CD14-positive monocyte (primary cell): ENCODE measurements around the gene CBR3. TPM values are rescaled to one million over a fixed set of nuclear protein-coding genes. Genes with fewer than 3 reads are reported as not detected.

ENCODE experiments used
- DNase-seq, 3 donors: peaks; one replicate each; pipeline ENCODE4 v3.0.0-alpha.2; 2011 to 2022
- H2AFZ ChIP-seq: 2 replicates; pipeline ENCODE4 v1.6.0; 2012; ENCODE audit warnings: mild to moderate bottlenecking, low read depth, low read length, inconsistent platforms; ENCODE audit not compliant: insufficient read depth, poor library complexity, severe bottlenecking
- H3K27ac ChIP-seq, 2 donors: 1 replicate in 1 of 2; 2 replicates in 1 of 2; pipeline ENCODE4 v1.5.1; 2012 to 2013; ENCODE audit warnings: low read length in 2 of 2, control low read depth in 1 of 2, inconsistent platforms in 1 of 2, low read depth in 1 of 2, mild to moderate bottlenecking in 1 of 2
- H3K27me3 ChIP-seq, 2 donors: one replicate each; pipeline versions ENCODE4 v1.6.0 to v1.6.1; 2011 to 2013; ENCODE audit warnings: low read length in 2 of 2; ENCODE audit not compliant: control insufficient read depth in 2 of 2, insufficient read depth in 2 of 2
- H3K36me3 ChIP-seq, 2 donors: replicated peaks in 1 of 2; 1 replicate in 1 of 2; 2 replicates in 1 of 2; pipeline versions ENCODE4 v1.5.1 to v1.6.1; 2012 to 2013; ENCODE audit warnings: low read length in 2 of 2, control low read depth in 1 of 2, inconsistent platforms in 1 of 2, mild to moderate bottlenecking in 1 of 2; ENCODE audit not compliant: insufficient read depth in 2 of 2, control insufficient read depth in 1 of 2
- H3K4me1 ChIP-seq, 2 donors: 1 replicate in 1 of 2; 2 replicates in 1 of 2; pipeline versions ENCODE4 v1.5.1 to v1.6.1; 2012 to 2013; ENCODE audit warnings: low read length in 2 of 2, control low read depth in 1 of 2, inconsistent platforms in 1 of 2, mild to moderate bottlenecking in 1 of 2, moderate library complexity in 1 of 2; ENCODE audit not compliant: insufficient read depth in 2 of 2, control insufficient read depth in 1 of 2
- H3K4me2 ChIP-seq: replicated peaks from 2 replicates; pipeline ENCODE3; 2012; ENCODE audit warnings: low read length, moderate library complexity, mild to moderate bottlenecking; ENCODE audit not compliant: poor library complexity, severe bottlenecking; ENCODE audit errors: extremely low read depth
- H3K4me3 ChIP-seq, 3 experiments: fragments of 200-600 bp in 1 of 3; sonication (generic) in 1 of 3; replicated peaks in 1 of 3; 1 replicate in 2 of 3; 2 replicates in 1 of 3; pipeline ENCODE4 v1.5.1; 2011 to 2013; ENCODE audit warnings: low read length in 3 of 3, mild to moderate bottlenecking in 3 of 3, control low read depth in 2 of 3, low read depth in 2 of 3, inconsistent platforms in 1 of 3, moderate library complexity in 1 of 3
- H3K79me2 ChIP-seq: 2 replicates; pipeline ENCODE4 v1.6.0; 2012; ENCODE audit warnings: mild to moderate bottlenecking, control low read depth, inconsistent platforms, low read length, moderate library complexity; ENCODE audit not compliant: insufficient read depth
- H3K9ac ChIP-seq: 2 replicates; pipeline ENCODE4 v1.6.0; 2017; ENCODE audit warnings: low read length, mild to moderate bottlenecking; ENCODE audit not compliant: insufficient read depth, poor library complexity, severe bottlenecking
- H3K9me3 ChIP-seq, 2 donors: replicated peaks in 1 of 2; 1 replicate in 1 of 2; 2 replicates in 1 of 2; pipeline versions ENCODE4 v1.5.1 to v1.6.1; 2012 to 2013; ENCODE audit warnings: low read length in 2 of 2, control low read depth in 1 of 2; ENCODE audit not compliant: control insufficient read depth in 1 of 2, insufficient read depth in 1 of 2
- H4K20me1 ChIP-seq: 2 replicates; pipeline ENCODE4 v1.6.0; 2012; ENCODE audit warnings: mild to moderate bottlenecking, low read length, control low read depth, moderate library complexity; ENCODE audit not compliant: insufficient read depth
- H3K27ac Mint-ChIP-seq, 7 donors: one replicate each; pipeline ENCODE4 v1.8.0; 2020; ENCODE audit warnings: mild to moderate bottlenecking in 7 of 7, mixed read lengths in 7 of 7, moderate library complexity in 6 of 7, inconsistent platforms in 2 of 7
- H3K27me3 Mint-ChIP-seq, 3 donors: one replicate each; pipeline ENCODE4 v1.8.0; 2021 to 2022; ENCODE audit warnings: low read depth in 3 of 3, mild to moderate bottlenecking in 3 of 3, mixed read lengths in 3 of 3, moderate library complexity in 3 of 3, inconsistent platforms in 1 of 3
- H3K36me3 Mint-ChIP-seq, 2 donors: one replicate each; pipeline ENCODE4 v1.8.0; 2020; ENCODE audit warnings: mixed read lengths in 2 of 2, inconsistent platforms in 1 of 2, mild to moderate bottlenecking in 1 of 2
- H3K4me1 Mint-ChIP-seq: one replicate; pipeline ENCODE4 v1.8.0; 2020; ENCODE audit warnings: mild to moderate bottlenecking, mixed read lengths
- H3K4me3 Mint-ChIP-seq, 2 donors: one replicate each; pipeline ENCODE4 v1.8.0; 2020; ENCODE audit warnings: mild to moderate bottlenecking in 2 of 2, mixed read lengths in 2 of 2, moderate library complexity in 1 of 2
- H3K9me3 Mint-ChIP-seq, 7 donors: one replicate each; pipeline ENCODE4 v1.8.0; 2020 to 2022; ENCODE audit warnings: mixed read lengths in 7 of 7, mild to moderate bottlenecking in 6 of 7, moderate library complexity in 6 of 7, inconsistent platforms in 2 of 7
- CTCF ChIP-seq: fragments of 200-600 bp; IDR thresholded peaks from one replicate; pipeline ENCODE4 v1.8.0; 2022; ENCODE audit warnings: antibody characterized with exemption, mild to moderate bottlenecking
- WGBS: methylation state at CpG from one replicate; pipeline ENCODE4 v1.1.5; 2013; ENCODE audit warnings: missing lambda C conversion rate; ENCODE audit not compliant: insufficient coverage; 5-methylcytosine and 5-hydroxymethylcytosine counted together
- intact Hi-C, 2 donors: fragments of 100-400 bp; cut with micrococcal nuclease; formaldehyde crosslinking; loops; one replicate each; pipeline versions ENCODE4 v1.15.0 to v1.15.1; 2023
- polyA plus RNA-seq, 3 donors: library from polyadenylated mRNA; depleted of rRNA in 1 of 3; unstranded in 2 of 3; stranded (reverse) in 1 of 3; fragments of 300-500 nt in 2 of 3; fragments of >200 nt in 1 of 3; fragmentation: Illumina TruSeq in 2 of 3; gene quantifications; 1 replicate in 2 of 3; 2 replicates in 1 of 3; pipeline ENCODE4 v1.2.3, GENCODE V29; 2012 to 2021

Gene CBR3
- polyA plus RNA-seq, 3 donors: 0.32 to 0.40 TPM; not detected in 1

- H3K79me2 ChIP-seq: peaks cover 50% of the 10 kb centered on the region
- H2AFZ ChIP-seq: peak within 1 kb of the TSS; percentile 89
- peaks cover 41 to 46% of the 10 kb centered on the region in 2 donors for H3K4me1 ChIP-seq
- peaks cover 52% of the 10 kb centered on the region for H3K4me1 Mint-ChIP-seq
- H3K4me3 ChIP-seq: peak within 1 kb of the TSS; percentile 73 to 90 (median 77)
- H3K9me3 ChIP-seq: peaks cover 0 to 2% of the 10 kb centered on the region in 2 donors
- peak within 1 kb of the TSS; percentile 86 to 93 for H3K4me3 Mint-ChIP-seq
- under 1% methylated on average over 80 of the region's 83 CpGs for whole genome bisulfite sequencing
- peaks cover 12% of the 10 kb centered on the region for H4K20me1 ChIP-seq
- H3K27ac ChIP-seq: peak within 1 kb of the TSS; percentile 57 to 80
- peaks cover 1 to 3% (median 2%) of the 10 kb centered on the region in 3 donors for H3K27me3 Mint-ChIP-seq
- peak within 1 kb of the TSS; percentile 57 to 94 (median 84) for H3K27ac Mint-ChIP-seq
- H3K4me2 ChIP-seq: peak within 1 kb of the TSS; percentile 96
- H3K27me3 ChIP-seq: no peaks in the 10 kb centered on the region
- H3K36me3 ChIP-seq: peaks cover 0 to 9% of the 10 kb centered on the region in 2 donors
- H3K36me3 Mint-ChIP-seq: peaks cover 8 to 19% of the 10 kb centered on the region in 2 donors
- TF ChIP-seq CTCF: no peak
- intact Hi-C loops: loop anchor here (1.0 to 10.0 kb wide), 4 partner anchors 95 to 1108 kb away; partner anchors contain the start of genes MORC3 (in 1 of the 2), SETD4 (in 1 of the 2) and VPS26C (in 1 of the 2)
- DNase-seq: peak in 1 of 3 donors; percentile 12
- peak within 1 kb of the TSS; percentile 89 for H3K9ac ChIP-seq
- peaks cover 0 to 6% (median 3%) of the 10 kb centered on the region in 7 donors for H3K9me3 Mint-ChIP-seq
Measured at GRCh38 chr21:36156815-36157670, 22.2 kb downstream of the CBR3 start, which contains the start of gene DOP1B. DOP1B (plus strand) TSS chr21:36156824; CDS start chr21:36164734, 7,910 bp downstream.

- Histone ChIP-seq H3K27ac (peak overlapping the region; percentile 75 to 95), H3K27me3 (no peaks in the 10 kb centered on the region), H2AFZ (peak overlapping the region; percentile 78), H3K79me2 (peaks cover 73% of the 10 kb centered on the region), H3K9me3 (no peaks in the 10 kb centered on the region), H3K4me2 (peak overlapping the region; percentile 64), H3K4me1 (peaks cover 58 to 66% of the 10 kb centered on the region in 2 donors), H3K36me3 (peaks cover 0 to 16% of the 10 kb centered on the region in 2 donors), H3K9ac (peak overlapping the region; percentile 36), H3K4me3 (peak overlapping the region in 1 of 3 experiments; percentile 49), H4K20me1 (peaks cover 36% of the 10 kb centered on the region)
- 14% methylated on average over 11 of the region's 13 CpGs for WGBS
- DNase-seq: peak; percentile 77 to 88 (median 86)
- Mint-ChIP-seq H3K36me3 (peaks cover 14 to 24% of the 10 kb centered on the region in 2 donors), H3K4me1 (peaks cover 71% of the 10 kb centered on the region), H3K9me3 (peaks cover 0 to 2% (median 0%) of the 10 kb centered on the region in 7 donors), H3K4me3 (peak overlapping the region; percentile 53 to 78), H3K27me3 (peaks cover 1 to 3% (median 2%) of the 10 kb centered on the region in 3 donors), H3K27ac (peak overlapping the region; percentile 90 to 98 (median 95))
- intact Hi-C loops: loop anchor here (5.0 to 10.0 kb wide), 3 partner anchors 97 to 1105 kb away; partner anchors contain the start of genes MORC3 (in 1 of the 2), SETD4 (in 1 of the 2) and VPS26C (in 1 of the 2)
- TF ChIP-seq CTCF: no peak
Measured at GRCh38 chr21:36159356-36159921, 24.6 kb downstream of the CBR3 start.
